GM18867 (cell line): ENCODE data around the gene SUPT5H.
A peak's percentile ranks its signal among the peaks of the same experiment; 100 is the strongest.
"Not testable (repeated sequence)": the region's sequence is repeated elsewhere in the genome, so short reads cannot be mapped to it uniquely, and the experiment has no call there.

Experiments used
- ATAC-seq: cut with Tn5 transposase; IDR thresholded peaks from one replicate; pipeline ENCODE4 v1.9.1; 2021; ENCODE audit warnings: mild to moderate bottlenecking, moderate library complexity; ENCODE audit not compliant: unreplicated experiment

The SUPT5H gene

GRCh38 chr19:39424934-39425333 is 20.4 kb upstream of the SUPT5H start:
- no peak for ATAC-seq

- ATAC-seq = no peak
Observed at GRCh38 chr19:39425744-39426143, 19.6 kb upstream of the SUPT5H start.

GRCh38 chr19:39426170-39426569 is 19.2 kb upstream of the SUPT5H start:
- ATAC-seq = no peak

- no peak for ATAC-seq
Observed at GRCh38 chr19:39427707-39428106, 17.7 kb upstream of the SUPT5H start.

GRCh38 chr19:39428283-39429112 is 16.9 kb upstream of the SUPT5H start:
- no peak for ATAC-seq

GRCh38 chr19:39430675-39431593 is 14.4 kb upstream of the SUPT5H start:
- peak; percentile 30 for ATAC-seq

GRCh38 chr19:39432677-39433025 is 12.7 kb upstream of the SUPT5H start:
- no peak for ATAC-seq

- ATAC-seq = no peak
Observed at GRCh38 chr19:39433480-39434079, 11.8 kb upstream of the SUPT5H start.

GRCh38 chr19:39434123-39435076 is 11.0 kb upstream of the SUPT5H start:
- ATAC-seq = no peak

- peak; percentile 81 for ATAC-seq
Observed at GRCh38 chr19:39435499-39436349, 9.7 kb upstream of the SUPT5H start, which contains the start of gene RPS16. Gene RPS16 (minus strand): TSS chr19:39435949. CDS start chr19:39435895, 54 bp downstream.

- no peak for ATAC-seq
Observed at GRCh38 chr19:39436350-39436716, 9.0 kb upstream of the SUPT5H start.

GRCh38 chr19:39438270-39438934 is 7.0 kb upstream of the SUPT5H start:
- ATAC-seq = no peak

GRCh38 chr19:39444598-39445195 is 685 bp upstream of the SUPT5H start:
- no peak for ATAC-seq

GRCh38 chr19:39446365-39447084 is 1.1 kb downstream of the SUPT5H start:
- ATAC-seq = no peak

- ATAC-seq = no peak
Observed at GRCh38 chr19:39448271-39448670, 2.9 kb downstream of the SUPT5H start.

- ATAC-seq = no peak
Observed at GRCh38 chr19:39449116-39449797, 3.9 kb downstream of the SUPT5H start.

GRCh38 chr19:39451257-39451656 is 5.9 kb downstream of the SUPT5H start:
- ATAC-seq = not testable (repeated sequence)
